ENCODE data around the gene MTFP1. TPM values are rescaled to one million over a fixed set of nuclear protein-coding genes. Genes with fewer than 3 reads are reported as not detected.

MTFP1 gene
- total RNA-seq, 1 experiment from 2014 or later: 65.7 TPM

Other genes with a start within 250 kb of the MTFP1 start
- 64.1 and 71.6 TPM in 2 replicates for gene LIF, start 179.0 kb upstream of the MTFP1 start, total RNA-seq (2014; rRNA removed)
- not detected in 2 replicates for gene OSM, start 158.9 kb upstream of the MTFP1 start, total RNA-seq (2014; rRNA removed)
- 4.2 and 6.1 TPM in 2 replicates for gene CASTOR1, start 136.3 kb upstream of the MTFP1 start, total RNA-seq (2014; rRNA removed)
- gene TBC1D10A, start 98.8 kb upstream of the MTFP1 start, total RNA-seq (2014; rRNA removed): 12.6 and 19.5 TPM in 2 replicates
- 59.2 and 69.3 TPM in 2 replicates for gene SF3A1, start 68.9 kb upstream of the MTFP1 start, total RNA-seq (2014; rRNA removed)
- 1.5 and 3.5 TPM in 2 replicates for gene CCDC157, start 68.8 kb upstream of the MTFP1 start, total RNA-seq (2014; rRNA removed)
- 22.6 and 25.2 TPM in 2 replicates for gene RNF215, start 38.4 kb upstream of the MTFP1 start, total RNA-seq (2014; rRNA removed)
- 9.7 and 16.8 TPM in 2 replicates for gene SEC14L2, start 28.8 kb upstream of the MTFP1 start, total RNA-seq (2014; rRNA removed)
- not detected in 2 replicates for gene SEC14L3, start 46.2 kb downstream of the MTFP1 start, total RNA-seq (2014; rRNA removed)
- 2.9 and 3.9 TPM in 2 replicates for gene SEC14L4, start 79.9 kb downstream of the MTFP1 start, total RNA-seq (2014; rRNA removed)
- not detected in 2 replicates for gene SEC14L6, start 121.0 kb downstream of the MTFP1 start, total RNA-seq (2014; rRNA removed)
- gene GAL3ST1, start 148.9 kb downstream of the MTFP1 start, total RNA-seq (2014; rRNA removed): not detected in 2 replicates
- gene PES1, start 166.1 kb downstream of the MTFP1 start, total RNA-seq (2014; rRNA removed): 105 and 154 TPM in 2 replicates
- 1.7 and 4.2 TPM in 2 replicates for gene TCN2, start 181.4 kb downstream of the MTFP1 start, total RNA-seq (2014; rRNA removed)
- gene SLC35E4, start 210.0 kb downstream of the MTFP1 start, total RNA-seq (2014; rRNA removed): 16.8 and 18.1 TPM in 2 replicates
- gene DUSP18, start 242.1 kb downstream of the MTFP1 start, total RNA-seq (2014; rRNA removed): 7.7 and 11.5 TPM in 2 replicates

All from PC-3 (cell line).